Measurements from ENCODE around the gene STXBP5L.
"Not testable (repeated sequence)": the region's sequence is repeated elsewhere in the genome, so short reads cannot be mapped to it uniquely, and the experiment has no call there.

STXBP5L gene

DNA sequence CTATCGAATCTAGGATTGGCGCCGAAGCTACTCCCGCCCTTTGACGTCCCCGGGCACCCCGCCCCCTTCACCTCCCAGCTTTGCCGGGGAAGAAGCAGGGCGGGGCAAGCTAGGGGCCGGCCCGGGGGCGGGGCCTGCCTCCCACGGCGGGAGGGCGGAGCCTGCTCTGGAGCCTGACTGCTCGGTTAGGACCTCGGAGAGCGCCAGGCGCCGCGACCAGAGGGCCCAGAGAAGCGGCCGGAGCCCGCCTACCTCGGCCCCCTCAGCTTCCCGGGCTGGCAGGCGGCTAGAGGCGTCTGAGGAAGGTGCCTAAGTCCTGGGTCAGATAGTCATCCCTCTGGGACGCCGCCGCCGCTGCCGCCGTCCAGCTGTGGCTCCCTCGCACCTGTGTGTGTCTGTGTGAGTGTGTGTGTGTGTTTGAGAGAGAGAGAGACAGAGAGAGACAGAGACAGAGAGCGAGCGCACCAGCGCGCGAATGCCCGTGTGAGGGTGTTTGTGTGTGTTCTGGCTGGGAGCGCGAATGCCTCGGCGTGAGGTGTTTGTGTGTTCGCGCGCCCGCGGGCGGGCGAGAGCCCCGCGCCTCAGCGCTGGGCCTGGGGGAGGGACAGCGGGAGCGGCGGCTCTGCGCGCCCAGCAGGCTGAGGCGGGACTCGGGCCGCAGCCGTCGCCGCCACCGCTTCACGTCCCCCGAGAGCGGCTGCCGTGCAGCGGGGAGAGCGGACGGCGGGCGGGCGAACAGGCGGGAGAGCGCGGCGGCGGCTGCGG, at the start of gene STXBP5L:
TSS of gene STXBP5L (plus strand) at position 176 of the 765 bp plus-strand sequence. CDS start 1,374 bp downstream, outside the sequence.
- peak; percentile 86 for DNase-seq

DNA sequence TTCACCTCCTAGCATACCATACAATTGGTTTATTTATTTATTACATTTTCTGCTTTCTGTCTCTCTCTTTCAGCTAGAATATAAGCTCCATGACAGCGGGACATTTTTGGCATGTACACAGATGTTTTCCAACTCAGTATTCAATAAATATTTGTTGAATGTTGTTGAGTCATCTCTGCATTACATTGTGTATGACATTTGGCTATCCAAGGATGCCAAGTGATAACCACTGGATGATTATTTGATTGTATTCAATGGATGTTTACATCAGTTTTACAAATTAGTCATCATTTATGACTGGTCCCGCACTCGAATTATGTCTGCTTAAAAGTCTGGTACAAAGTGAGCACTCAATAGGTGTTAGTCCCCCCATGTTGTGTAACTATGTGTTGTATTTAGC, 49.5 kb upstream of the STXBP5L start:
- no peak for DNase-seq

DNA sequence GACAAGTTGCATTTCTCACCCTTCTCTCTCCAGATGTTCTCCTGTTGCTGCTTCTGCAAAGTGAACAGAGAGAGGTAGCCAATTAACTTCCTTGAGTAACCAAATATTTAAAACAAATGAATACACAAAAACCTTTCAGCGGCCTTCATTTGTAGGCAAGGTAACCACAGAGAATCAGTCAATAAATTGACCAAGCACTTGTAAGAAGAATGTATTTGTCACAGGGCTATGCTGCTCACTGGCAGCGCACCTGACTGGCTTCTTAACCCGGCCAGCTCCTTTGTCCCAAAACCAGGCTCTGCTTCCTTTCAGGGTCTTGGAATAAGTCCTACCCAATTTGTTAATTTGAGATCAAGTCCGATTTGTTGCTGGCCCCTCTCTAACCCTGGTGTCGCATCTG, 43.5 kb upstream of the STXBP5L start:
- no peak for DNase-seq

DNA sequence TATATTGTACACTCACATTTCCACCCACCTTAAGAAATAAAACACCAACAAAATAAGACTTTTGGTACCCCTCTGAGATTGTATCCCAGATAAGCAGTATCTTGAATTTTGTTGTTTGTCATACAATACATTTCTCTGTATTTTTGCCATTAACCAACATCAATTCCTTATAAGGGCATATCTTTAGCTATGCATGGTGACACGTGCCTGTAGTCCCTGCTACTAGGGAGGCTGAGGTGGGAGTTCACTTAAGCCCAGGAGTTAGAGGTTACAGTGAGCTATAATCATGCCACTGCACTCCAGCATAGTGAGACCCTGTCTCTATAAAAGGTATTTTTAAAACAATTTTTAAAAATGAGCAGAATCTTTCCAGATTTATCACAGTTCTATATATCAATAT, 32.5 kb upstream of the STXBP5L start:
- DNase-seq: no peak

DNA sequence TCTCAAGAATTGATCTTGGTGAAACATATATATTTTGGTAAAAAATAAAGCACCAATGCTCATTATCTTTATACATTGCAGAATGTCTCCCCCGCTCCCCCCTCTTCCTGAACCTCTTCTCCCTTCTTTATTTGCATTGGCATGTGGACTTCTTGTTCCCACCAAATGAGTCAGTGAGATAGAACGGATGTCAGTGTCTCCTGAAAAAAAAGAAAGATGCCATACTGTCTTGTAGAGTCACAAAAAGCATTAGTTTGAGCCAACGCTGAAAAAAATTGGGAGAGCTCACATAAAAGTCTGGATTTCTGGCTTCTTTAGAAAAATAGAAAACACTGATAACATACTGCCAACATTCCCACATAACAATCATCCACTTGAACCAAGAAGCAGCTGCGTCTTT, 32.0 kb upstream of the STXBP5L start:
- no peak for DNase-seq

DNA sequence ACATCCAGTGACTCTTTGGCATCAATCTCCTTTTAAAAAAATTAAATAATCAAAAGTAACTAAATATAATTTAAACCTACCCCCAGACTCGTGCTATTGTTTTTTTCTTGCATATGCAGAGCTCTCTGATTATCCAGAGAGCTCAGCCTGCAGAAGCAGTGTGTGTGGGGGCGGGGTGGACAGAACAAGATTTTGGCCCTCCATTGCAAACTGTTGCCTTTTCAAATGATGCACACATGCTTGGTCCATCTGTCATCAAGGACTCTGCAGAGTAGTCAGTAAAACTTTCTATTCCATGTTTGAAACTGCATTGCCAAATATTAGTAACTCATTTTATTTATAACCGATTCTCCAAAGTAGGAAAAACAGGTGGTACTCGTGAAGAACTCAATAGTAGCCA, 28.6 kb upstream of the STXBP5L start:
- no peak for DNase-seq

DNA sequence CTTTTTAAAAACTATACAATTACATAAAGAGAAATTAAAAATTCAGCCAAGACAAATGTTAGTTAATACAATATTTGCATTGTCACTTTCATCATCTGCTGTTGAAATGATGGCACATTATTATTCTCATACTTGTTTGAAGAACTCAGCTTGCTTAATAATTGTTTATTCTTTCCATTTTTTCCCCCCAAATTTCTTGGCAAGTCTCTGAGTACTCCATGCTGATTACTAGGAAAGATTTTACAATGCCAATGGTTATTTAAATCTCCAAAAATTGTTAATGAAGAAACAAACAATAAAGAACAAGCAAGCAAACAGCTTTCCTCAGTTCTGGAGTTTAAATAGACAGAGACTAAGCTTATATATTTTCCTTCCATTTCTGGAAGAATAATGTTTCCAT, 15.1 kb upstream of the STXBP5L start:
- no peak for DNase-seq

DNA sequence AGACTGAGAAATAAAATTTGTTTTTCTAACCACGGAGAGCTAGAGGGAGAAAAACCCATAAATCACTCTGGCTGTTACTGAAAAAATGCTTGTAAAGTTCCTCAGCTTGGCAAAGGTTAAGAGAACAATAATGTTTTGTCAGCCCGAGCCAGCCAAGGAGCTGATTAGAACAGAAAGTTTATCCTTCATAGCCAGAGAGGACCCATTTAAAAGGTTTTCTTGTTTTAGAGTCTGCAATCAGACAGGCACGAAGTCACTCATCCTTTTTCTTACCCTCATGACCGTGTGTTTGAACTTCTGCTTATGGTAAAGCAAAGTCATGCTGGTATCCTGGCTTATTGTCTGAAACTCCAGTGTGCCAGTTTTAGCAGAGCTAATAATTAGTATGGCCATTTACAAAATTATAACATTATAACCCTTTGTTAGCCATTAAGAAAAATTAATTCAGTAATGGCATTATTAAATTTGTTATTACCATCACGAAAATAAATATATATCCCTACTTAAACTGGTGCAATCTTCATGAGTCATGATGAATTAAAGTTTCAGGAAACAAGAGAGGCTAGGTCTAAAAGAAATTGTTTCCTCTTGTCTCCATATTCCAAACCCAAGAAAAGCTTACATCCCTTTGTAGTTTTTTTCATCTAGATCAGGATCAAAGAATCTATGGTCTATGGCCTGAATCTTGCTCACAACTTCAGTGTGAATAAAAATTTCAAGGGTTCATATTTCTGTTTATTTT, 13.5 kb upstream of the STXBP5L start:
- DNase-seq: no peak

DNA sequence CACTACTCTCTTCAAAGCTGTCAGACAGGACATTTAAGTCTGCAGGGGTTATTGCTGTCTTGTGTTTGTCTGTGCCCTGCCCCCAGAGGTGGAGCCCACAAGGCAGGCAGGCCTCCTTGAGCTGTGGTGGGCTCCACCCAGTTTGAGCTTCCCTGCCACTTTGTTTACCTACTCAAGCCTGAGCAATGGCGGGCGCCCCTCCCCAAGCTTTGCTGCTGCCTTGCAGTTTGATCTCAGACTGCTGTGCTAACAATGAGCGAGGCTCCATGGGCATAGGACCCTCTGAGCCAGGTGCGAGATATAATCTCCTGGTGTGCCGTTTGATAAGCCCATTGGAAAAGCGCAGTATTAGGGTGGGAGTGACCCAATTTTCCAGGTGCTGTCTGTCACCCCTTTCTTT, 6.3 kb upstream of the STXBP5L start:
- DNase-seq: not testable (repeated sequence)

DNA sequence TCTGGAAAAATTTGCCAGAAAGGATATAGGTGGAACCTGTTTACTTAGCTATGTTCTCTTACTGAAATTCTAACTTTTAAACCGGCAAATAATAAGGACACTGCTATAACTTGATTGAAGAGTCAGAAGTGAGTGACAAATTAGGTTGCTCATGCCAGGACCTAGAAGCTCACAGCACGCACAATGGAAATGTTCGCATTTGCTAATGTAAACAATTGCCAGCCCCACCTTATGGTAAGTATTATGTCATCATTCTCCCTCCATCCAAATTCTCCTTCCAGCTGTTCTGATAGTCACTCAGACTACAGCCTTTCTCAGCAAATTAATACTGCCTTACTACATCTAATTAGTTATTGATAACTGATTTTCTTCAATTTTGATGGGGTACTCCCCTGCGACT, 4.8 kb upstream of the STXBP5L start:
- DNase-seq: no peak

DNA sequence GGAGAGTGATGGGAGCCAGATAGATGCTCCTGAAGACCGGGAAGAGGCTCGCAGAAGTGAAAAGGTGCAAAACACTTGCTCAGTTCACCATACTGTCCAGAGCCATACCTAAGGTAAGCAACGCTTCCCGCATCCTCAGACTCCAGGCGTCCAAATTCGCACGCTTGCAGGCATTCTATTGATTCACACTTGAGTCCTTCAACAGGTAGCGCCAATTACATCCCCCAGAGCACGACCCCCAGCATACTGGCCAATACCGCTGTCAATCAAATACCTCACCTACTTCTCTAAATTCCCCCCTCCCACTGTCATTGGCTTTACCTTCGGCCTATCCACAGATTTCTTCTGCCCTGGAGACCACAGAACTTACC, 361 bp upstream of the STXBP5L start:
- no peak for DNase-seq

DNA sequence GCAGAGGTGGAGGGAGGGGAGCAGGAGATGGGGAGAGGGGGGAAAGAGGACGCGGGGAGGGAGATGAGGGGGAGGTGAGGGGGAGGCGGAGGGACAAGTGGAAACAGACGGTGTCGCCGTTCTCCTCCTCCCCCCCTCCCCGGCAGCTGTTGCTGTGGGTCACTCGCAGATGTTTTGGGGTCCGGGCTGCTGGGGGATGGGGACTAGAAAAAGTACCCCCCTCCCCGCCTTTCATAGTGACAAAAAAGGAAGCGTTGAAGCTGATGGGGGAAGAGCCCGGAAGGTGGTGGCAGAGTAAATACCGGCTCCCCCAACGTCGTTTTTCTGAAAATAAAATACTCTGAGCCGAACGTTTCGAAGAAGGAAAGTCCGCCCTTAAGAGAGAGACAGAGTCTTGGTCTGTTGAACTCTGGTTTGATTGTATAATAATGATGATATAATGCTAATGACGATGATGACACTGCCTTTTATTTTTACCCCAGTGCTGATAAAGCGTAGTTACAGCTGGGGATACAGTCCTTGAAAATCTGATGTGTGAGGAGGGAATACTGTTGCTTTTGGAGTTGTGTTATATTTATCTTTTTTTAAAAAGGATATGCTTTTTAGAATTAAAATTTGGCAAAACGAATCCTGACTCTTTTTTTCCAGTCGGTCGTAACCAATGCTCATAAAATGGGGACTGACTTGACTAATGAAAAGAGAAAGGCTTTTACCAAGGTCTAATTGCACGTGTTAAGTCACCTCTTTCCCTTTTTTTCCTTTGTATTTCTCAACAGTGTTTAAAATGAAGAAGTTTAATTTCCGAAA, 993 bp downstream of the STXBP5L start:
- no peak for DNase-seq

DNA sequence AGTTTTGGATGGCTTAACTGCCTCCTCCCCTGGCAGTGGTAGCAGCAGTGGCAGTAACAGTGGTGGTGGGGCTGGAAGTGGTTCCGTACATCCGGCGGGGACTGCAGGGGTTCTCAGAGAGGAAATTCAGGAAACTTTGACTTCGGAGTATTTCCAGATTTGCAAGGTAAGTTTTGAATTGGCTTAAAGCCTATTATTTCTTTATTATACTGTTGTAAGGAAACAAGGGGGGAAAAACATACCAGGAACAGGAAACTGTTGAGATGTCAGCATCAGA, 1.5 kb downstream of the STXBP5L start:
- DNase-seq: no peak

DNA sequence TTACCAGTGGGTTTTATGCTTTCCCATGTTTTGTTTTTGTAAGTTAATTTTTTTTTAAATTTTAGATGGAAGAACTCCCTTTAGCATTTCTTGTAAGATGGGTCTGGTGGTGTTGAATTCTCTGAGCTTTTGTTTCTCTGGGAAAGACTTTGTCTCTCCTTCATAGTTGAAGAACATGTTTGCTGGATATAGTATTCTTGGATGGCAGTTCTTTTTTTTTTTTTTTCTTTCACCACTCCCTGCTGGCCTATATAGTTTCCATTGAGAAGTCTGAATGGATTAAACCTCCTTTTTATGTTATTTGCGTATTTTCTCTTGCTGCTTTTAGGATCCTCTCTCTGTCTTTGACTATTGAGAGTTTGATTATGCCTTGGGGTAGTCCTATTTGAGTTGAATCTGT, 18.1 kb downstream of the STXBP5L start:
- no peak for DNase-seq

DNA sequence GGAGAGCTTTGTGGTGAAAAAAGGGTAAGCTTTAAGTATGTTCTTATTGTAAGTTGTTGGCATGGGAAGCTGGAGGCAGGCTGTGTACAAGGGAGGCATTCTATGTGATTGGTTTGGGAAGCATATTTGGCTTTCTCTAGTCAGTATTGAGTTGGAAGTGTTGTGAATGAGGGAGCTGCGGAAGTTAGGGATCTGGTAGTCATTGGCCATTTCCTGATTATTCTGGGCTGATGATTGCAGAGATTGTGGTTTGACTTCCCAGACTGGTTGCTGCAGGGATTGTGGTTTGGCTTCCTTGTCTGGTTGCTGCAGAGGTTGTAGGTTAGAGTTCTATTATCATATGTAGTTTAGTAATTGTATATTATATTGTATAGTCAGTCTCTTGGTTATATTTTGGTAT, 21.0 kb downstream of the STXBP5L start:
- DNase-seq: no peak

DNA sequence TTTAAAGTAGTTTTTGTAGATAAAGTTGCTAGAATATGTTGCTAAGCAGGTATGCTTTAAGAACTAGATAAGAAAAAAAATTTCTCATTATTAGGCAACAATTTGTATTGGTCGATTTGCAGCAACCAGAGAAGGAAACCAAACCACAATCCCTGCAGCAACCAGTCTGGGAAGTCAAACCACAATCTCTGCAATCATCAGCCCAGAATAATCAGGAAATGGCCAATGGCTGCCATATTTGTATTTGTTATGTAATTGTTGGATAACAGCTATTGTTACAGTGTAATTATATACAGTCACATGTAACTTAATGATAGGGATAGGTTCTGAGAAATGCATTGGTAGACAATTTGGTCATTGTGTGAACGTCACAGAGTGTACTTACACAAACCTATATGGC, 23.6 kb downstream of the STXBP5L start:
- no peak for DNase-seq

DNA sequence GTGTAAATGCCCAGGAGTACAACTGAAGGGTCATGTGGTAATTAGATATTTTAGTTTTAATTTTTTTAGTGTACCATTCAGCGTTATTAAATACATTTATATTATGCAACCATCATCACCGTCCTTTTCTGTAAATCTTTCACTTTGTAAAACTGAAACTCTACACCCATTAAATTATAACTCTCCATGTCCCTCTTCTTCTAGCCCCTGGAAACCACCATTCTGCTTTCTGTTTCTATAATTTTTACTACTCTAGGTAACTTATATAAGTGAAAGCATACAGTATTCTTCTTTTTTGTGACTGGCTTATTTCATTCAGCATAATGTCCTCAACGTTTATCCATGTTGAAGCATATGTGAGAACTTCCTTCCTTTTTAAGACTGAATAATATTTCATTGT, 48.1 kb downstream of the STXBP5L start:
- DNase-seq: no peak

DNA sequence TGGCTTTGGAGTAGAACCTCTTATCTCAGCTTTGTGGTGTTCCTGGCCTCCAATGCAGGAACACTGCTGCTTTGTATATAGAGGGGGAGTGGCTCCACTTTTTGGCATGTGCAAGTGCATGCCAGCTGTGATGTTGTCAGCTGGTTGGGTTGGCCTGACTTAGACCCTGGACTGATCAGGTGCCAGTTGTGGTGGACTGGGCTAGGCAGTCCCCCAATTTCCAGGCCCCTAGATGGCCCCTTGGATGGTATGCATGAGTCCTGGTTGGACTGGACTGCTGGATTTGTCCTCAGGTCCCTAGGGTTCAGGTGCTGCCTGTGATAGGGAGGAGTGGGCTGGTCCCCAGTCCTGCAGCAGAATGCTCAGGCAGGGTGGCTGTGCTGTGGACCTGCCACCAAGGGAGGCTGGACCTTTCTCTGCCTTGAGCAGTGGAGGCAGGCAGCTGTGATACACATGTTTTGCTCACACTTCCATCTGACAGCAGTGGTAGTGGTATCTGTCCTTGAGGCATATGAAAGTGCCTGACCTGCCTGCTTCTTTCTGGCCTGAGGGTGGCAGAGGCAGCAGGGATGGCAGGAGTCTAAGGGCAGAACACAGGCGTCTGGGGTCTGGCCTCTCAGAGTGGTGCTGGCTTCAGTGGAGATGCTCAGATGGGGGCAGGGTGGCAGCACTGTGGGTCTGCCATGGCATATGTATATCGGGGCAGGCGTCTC, 74.8 kb downstream of the STXBP5L start:
- DNase-seq: no peak

DNA sequence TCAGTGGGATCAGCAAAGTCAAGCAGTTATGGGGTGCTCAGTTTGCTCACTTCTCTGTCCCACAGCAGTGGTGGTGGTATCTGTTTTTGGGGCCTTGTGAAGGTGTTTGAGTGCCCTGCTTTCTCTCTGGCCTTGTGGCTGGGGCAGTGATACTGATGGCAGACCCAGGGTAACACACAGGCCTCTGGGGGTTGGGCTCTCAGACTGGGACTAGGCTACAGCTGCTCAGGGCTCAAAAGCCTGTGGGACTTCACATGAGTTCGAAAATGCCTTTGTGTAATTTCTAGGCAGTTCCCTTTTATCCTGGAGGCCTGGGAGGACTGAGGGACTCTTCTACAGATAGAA, 75.3 kb downstream of the STXBP5L start:
- DNase-seq: no peak

DNA sequence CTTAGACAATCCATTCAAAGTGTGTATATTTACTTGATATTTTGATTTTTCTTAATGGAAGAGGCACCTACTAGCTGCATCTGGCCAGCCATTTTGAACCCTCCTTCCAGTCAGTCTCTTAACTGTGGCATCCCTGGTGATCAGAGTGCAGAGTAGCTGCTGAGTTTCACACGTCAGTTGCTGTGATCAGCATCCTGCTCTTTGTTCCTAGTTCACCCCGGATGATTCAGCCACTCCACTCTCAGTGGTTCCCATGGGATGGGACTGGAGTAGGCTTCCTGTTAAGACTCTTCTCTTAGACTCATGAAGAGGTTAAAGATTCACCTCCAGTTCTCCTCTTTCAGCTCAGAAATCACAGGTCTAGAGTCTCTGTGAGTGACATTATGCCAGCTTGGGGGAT, 75.8 kb downstream of the STXBP5L start:
- no peak for DNase-seq

DNA sequence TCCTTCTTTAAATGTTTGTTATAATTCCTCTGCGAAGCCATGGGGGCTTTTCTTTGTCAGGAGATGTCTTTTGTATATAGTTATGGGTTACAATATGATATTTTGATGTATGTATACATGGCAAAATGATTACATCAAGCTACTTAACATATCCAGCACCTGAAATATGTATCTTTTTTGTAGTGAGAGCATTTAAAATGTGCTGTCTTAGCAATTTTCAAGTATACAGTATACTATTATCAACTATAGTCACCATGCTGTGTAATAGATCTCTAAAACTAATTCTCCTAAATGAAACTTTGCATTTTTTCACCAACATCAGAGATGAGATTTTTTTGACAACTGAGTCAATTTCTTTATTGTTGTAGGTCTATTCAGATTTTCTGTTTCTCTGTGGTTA, 77.2 kb downstream of the STXBP5L start:
- no peak for DNase-seq

DNA sequence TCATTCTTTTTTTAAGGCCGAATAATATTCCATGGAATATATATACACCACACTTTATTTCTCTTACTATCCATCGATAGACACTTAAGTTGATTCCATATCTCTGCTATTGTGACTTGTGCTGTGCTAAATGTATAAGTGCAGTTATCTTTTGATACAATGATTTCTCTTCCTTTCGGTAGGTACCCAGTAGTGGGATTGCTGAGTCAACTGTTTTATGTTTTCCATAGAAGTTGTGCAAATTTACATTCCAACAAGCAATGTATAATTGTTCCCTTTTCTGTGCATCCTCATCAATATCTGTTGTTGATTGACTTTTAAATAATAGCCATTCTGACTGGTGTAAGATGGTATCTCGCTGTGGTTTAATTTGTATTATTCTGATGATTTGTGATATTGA, 81.0 kb downstream of the STXBP5L start:
- no peak for DNase-seq

DNA sequence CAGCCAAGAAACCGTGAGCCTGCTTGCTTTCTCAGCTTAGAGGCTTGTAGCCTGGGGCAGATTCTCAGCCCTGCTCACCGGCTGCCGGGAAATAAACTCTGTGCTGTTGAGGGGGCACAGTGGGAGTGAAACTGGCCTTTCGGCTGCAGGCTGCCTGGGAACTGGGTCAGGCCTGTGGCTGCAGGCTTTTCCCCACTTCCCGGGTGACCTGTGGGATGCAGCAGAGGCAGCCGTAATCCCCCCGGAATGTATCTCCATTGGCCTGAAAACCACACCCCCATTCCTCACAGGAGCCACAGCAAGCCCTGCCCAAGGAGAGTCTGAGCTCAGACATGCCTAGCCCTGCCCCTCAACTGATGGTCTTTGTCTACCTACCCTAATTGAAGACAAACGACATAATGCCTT, 110.9 kb downstream of the STXBP5L start:
- DNase-seq: no peak

DNA sequence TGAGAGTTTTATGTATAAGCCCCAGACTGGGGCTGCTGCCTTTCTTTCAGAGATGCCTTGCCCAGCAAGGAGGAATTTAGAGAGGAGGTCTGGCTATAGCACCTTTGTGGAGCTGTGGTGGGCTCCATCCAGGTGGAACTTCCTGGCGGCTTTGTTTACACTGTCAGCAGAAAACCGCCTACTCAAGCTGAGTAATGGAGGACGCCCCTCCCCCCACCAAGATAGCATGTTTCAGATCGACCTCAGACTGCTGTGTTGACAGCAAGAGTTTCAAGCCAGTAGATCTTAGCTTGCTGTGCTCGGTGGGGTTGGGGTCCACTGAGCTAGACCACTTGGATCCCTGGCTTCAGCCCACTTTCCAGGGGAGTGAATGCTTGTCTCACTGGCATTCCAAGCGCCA, 155.6 kb downstream of the STXBP5L start:
- DNase-seq: no peak
